ENCODE results near the gene MAGIX. TPM values are rescaled to one million over a fixed set of nuclear protein-coding genes. Genes with fewer than 3 reads are reported as not detected.
A peak's percentile ranks its signal among the peaks of the same experiment; 100 is the strongest.
"Not testable (repeated sequence)": the region's sequence is repeated elsewhere in the genome, so short reads cannot be mapped to it uniquely, and the experiment has no call there.

The MAGIX gene
- total and polyA plus RNA-seq, 2 experiments from 2014 or later: 0.66 to 0.83 TPM

DNA sequence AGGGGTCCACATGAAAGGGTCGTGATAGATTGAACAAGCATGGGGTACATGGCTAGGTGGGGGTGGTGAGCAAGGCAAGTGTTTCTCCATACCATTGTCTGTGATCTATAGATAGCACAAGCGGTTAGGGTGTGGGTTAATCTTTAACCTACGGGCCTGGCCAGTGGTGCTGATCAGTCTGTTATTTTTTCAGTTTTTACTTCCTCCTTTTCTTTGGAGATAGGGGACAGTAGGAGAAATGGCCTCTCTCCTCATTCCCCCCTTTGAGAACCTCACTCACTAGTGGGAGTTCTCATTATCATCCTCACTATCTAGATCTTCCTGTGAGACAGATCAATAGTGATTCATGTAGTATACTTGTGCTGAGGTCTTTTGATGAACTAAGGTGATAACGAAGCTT, 22.8 kb upstream of the MAGIX start:
- peaks cover 12% of the 10 kb centered on the region for H3K9me3 Mint-ChIP-seq
- H3K27me3 ChIP-seq (ENCODE audit: insufficient read depth): no peaks in the 10 kb centered on the region

GRCh38 chrX:49142264-49142663, 20.3 kb upstream of the MAGIX start:
- not testable (repeated sequence) for H2AFZ ChIP-seq; H4K20me1 ChIP-seq (replicated peaks; ENCODE audit: insufficient read depth); H3K36me3 Mint-ChIP-seq (ENCODE audit: low read depth); H3K4me3 Mint-ChIP-seq; H3K4me1 ChIP-seq (ENCODE audit: insufficient read depth); H3K27ac ChIP-seq (ENCODE audit: low read depth); H3F3A ChIP-seq (replicated peaks; ENCODE audit: low read depth); H3K4me1 Mint-ChIP-seq; H3K79me2 ChIP-seq (replicated peaks; ENCODE audit: insufficient read depth); H3K4me2 ChIP-seq; H3K9me2 ChIP-seq (ENCODE audit: insufficient read depth); H3K4me3 ChIP-seq; H3K27me3 Mint-ChIP-seq (ENCODE audit: insufficient read depth, low read depth, poor library complexity); H3K27me3 ChIP-seq (ENCODE audit: insufficient read depth); H3K27ac Mint-ChIP-seq; H3K36me3 ChIP-seq (ENCODE audit: insufficient read depth)
- peak; percentile 45 to 66 for TF ChIP-seq CTCF (conservative IDR thresholded peaks at IDR 0.05; ENCODE audit: low read depth in 2 of 2)
- peaks cover 12% of the 10 kb centered on the region for H3K9me3 Mint-ChIP-seq
- peak; percentile 64 for DNase-seq (ENCODE audit: low spot score)
- ATAC-seq: 0 out of 3 replicates have a peak, but pooled peaks have one; percentile 30

More for the DNA sequence above, 22.8 kb upstream of the MAGIX start:
- H3K27ac ChIP-seq (ENCODE audit: low read depth): no peak overlapping the region
- no peaks in the 10 kb centered on the region for H4K20me1 ChIP-seq (replicated peaks; ENCODE audit: insufficient read depth)
- ATAC-seq (no peak), DNase-seq (ENCODE audit: low spot score) (no peak)
- Mint-ChIP-seq H3K36me3 (ENCODE audit: low read depth) (peaks cover 6% of the 10 kb centered on the region; the same call in 2 of the 3 replicates), H3K27ac (no peak overlapping the region), H3K27me3 (ENCODE audit: insufficient read depth, low read depth, poor library complexity) (no peaks in the 10 kb centered on the region), H3K4me1 (no peaks in the 10 kb centered on the region), H3K4me3 (no peak overlapping the region)
- TF ChIP-seq ZNF114 (CRISPR knock-in tag; IDR thresholded peaks at IDR 0.05) (no peak), NANOG (IDR thresholded peaks at IDR 0.05; ENCODE audit: borderline replicate concordance) (no peak), POLR2AphosphoS5 (IDR thresholded peaks at IDR 0.05; ENCODE audit: low read depth) (no peak), CTCF (conservative IDR thresholded peaks at IDR 0.05; ENCODE audit: low read depth in 2 of 2) (no peak)
- no peaks in the 10 kb centered on the region for H3K79me2 ChIP-seq (replicated peaks; ENCODE audit: insufficient read depth)
- H3K9me2 ChIP-seq (ENCODE audit: insufficient read depth): no peaks in the 10 kb centered on the region
- no peak overlapping the region for H3K4me2 ChIP-seq
- H3K4me3 ChIP-seq: no peak overlapping the region
- H3K4me1 ChIP-seq (ENCODE audit: insufficient read depth): no peaks in the 10 kb centered on the region
- H2AFZ ChIP-seq: no peak overlapping the region
- no peaks in the 10 kb centered on the region for H3K36me3 ChIP-seq (ENCODE audit: insufficient read depth)
- no peaks in the 10 kb centered on the region for H3F3A ChIP-seq (replicated peaks; ENCODE audit: low read depth)

DNA sequence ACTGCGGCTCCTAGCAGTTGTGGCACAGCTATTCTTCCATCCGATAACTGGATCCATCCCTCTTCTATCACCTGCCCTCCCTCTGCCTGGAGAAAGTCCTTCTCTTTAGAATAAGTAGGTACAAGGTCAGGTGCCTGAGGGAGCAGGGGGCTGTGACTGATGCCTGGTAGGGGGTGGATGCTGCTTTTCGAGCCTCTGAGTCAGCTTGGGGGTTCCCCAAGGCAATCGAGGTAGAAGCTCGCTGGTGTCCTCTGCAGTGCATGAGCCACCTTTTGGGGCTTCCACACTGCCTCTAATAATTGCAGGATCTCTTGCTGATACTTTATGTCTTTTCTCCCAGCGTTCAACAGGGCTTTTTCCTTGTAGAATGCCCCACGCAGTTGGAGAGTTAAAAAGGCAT, 19.4 kb upstream of the MAGIX start:
- not testable (repeated sequence) for H3K4me1 ChIP-seq (ENCODE audit: insufficient read depth); H3K4me3 ChIP-seq; H3K79me2 ChIP-seq (replicated peaks; ENCODE audit: insufficient read depth); H3K36me3 Mint-ChIP-seq (ENCODE audit: low read depth); H3K27ac ChIP-seq (ENCODE audit: low read depth); H3K4me3 Mint-ChIP-seq; H3K9me2 ChIP-seq (ENCODE audit: insufficient read depth); H3K36me3 ChIP-seq (ENCODE audit: insufficient read depth); ATAC-seq; H3K4me2 ChIP-seq; H3K4me1 Mint-ChIP-seq; H3K27ac Mint-ChIP-seq; H3K27me3 Mint-ChIP-seq (ENCODE audit: insufficient read depth, low read depth, poor library complexity); H2AFZ ChIP-seq; H3K27me3 ChIP-seq (ENCODE audit: insufficient read depth); DNase-seq (ENCODE audit: low spot score); H4K20me1 ChIP-seq (replicated peaks; ENCODE audit: insufficient read depth); H3F3A ChIP-seq (replicated peaks; ENCODE audit: low read depth)
- H3K9me3 Mint-ChIP-seq: peaks cover 12% of the 10 kb centered on the region
